Body of pancreas (tissue), 4 donors: ENCODE results near the gene WWC2. TPM values are rescaled to one million over a fixed set of nuclear protein-coding genes. Genes with fewer than 3 reads are reported as not detected.

Experiments
- ATAC-seq: fragments of 150-250 bp; one replicate; pipeline ENCODE4 v1.9.1; 2016
- DNase-seq, 4 donors: peaks; one replicate each; pipeline ENCODE4 v3.0.0-alpha.2; 2019
- H3K27ac ChIP-seq, 4 donors: fragments of 200-600 bp; sonication (generic); 1 replicate in 3 of 4; 2 replicates in 1 of 4; pipeline versions ENCODE4 v1.5.1 to v1.6.1; 2016 to 2019; ENCODE audit warnings: mild to moderate bottlenecking in 1 of 4, mixed read lengths in 1 of 4, moderate library complexity in 1 of 4
- H3K27me3 ChIP-seq, 2 donors: fragments of 200-600 bp; sonication (generic); one replicate each; pipeline ENCODE4 v1.6.0; 2016; ENCODE audit warnings: mild to moderate bottlenecking in 1 of 2
- H3K36me3 ChIP-seq, 2 donors: fragments of 200-600 bp; sonication (generic); replicated peaks in 1 of 2; 2 replicates each; pipeline ENCODE4 v1.5.1; 2016; ENCODE audit warnings: low read depth in 2 of 2; ENCODE audit not compliant: insufficient read depth in 1 of 2
- H3K4me1 ChIP-seq: fragments of 200-600 bp; sonication (generic); one replicate; pipeline ENCODE4 v1.6.0; 2016
- H3K4me3 ChIP-seq, 2 donors: fragments of 200-600 bp; sonication (generic); 1 replicate in 1 of 2; 2 replicates in 1 of 2; pipeline ENCODE4 v1.5.1; 2016 to 2019
- H3K9me3 ChIP-seq, 3 donors: fragments of 200-600 bp; sonication (generic); 1 replicate in 2 of 3; 2 replicates in 1 of 3; pipeline ENCODE4 v1.5.1; 2016
- POLR2A ChIP-seq, 3 donors: fragments of 450-650 bp; IDR thresholded peaks; one replicate each; pipeline ENCODE4 v1.6.1; 2016; ENCODE audit warnings: antibody characterized with exemption in 3 of 3, mild to moderate bottlenecking in 2 of 3
- WGBS, 2 donors: methylation state at CpG; one replicate each; pipeline ENCODE4 v1.1.5; 2017; 5-methylcytosine and 5-hydroxymethylcytosine counted together
- intact Hi-C: fragments of 100-400 bp; cut with DNase I; formaldehyde crosslinking; loops from one replicate; pipeline ENCODE4 v1.15.1; 2023
- total RNA-seq, 2 donors: library from RNA; depleted of rRNA; stranded (reverse); fragments of >200 nt; gene quantifications; one replicate each; pipeline ENCODE4 v1.1.0, GENCODE V29; 2016
- TF ChIP-seq, protein P1 (sequence below), 7 experiments: fragments of 450-650 bp in 4 of 7; fragments of 200-600 bp in 3 of 7; sonication (generic) in 3 of 7; IDR thresholded peaks; one replicate each; pipeline ENCODE4 v1.5.1; 2016 to 2019; ENCODE audit warnings: antibody characterized with exemption in 7 of 7

WWC2 gene
- total RNA-seq, 2 donors from 2014 or later = 24.4 to 30.3 TPM

DNA sequence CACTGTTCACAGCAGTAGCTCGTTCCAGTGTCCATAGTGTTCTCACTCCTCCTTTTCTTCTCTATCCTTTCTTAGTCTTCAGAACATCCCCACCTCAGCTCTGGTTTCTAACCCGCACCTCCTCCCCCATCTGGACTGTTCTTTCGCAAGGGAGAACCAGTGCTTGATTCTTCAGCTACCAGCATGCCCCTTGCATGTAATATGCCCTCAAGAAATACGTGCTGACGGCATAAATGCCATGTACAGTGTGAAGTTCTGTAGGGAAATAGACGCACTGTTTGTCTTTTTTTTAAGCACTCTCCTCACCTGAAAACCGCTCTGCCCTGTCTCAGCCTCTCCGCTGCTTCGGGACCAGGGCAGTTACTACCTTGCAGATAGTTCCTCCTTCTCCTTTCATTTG is 215.7 kb downstream of the WWC2 start:
- DNase-seq = no peak
- WGBS, 2 donors = 91 to 95% methylated on average over 9 of the region's 9 CpGs
- intact Hi-C loops = no loop called here
- H3K27ac ChIP-seq = no peak overlapping the region
- no peak overlapping the region for H3K4me3 ChIP-seq
- TF ChIP-seq, protein P1, sequence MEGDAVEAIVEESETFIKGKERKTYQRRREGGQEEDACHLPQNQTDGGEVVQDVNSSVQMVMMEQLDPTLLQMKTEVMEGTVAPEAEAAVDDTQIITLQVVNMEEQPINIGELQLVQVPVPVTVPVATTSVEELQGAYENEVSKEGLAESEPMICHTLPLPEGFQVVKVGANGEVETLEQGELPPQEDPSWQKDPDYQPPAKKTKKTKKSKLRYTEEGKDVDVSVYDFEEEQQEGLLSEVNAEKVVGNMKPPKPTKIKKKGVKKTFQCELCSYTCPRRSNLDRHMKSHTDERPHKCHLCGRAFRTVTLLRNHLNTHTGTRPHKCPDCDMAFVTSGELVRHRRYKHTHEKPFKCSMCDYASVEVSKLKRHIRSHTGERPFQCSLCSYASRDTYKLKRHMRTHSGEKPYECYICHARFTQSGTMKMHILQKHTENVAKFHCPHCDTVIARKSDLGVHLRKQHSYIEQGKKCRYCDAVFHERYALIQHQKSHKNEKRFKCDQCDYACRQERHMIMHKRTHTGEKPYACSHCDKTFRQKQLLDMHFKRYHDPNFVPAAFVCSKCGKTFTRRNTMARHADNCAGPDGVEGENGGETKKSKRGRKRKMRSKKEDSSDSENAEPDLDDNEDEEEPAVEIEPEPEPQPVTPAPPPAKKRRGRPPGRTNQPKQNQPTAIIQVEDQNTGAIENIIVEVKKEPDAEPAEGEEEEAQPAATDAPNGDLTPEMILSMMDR (IDR thresholded peaks at IDR 0.05) = no peak
- no peak for TF ChIP-seq POLR2A (IDR thresholded peaks at IDR 0.05)
- H3K4me1 ChIP-seq = peaks cover 5% of the 10 kb centered on the region
- H3K9me3 ChIP-seq = no peaks in the 10 kb centered on the region
- H3K27me3 ChIP-seq = no peaks in the 10 kb centered on the region
- no peak for ATAC-seq
- H3K36me3 ChIP-seq = peaks cover 0 to 2% of the 10 kb centered on the region in 2 donors

DNA sequence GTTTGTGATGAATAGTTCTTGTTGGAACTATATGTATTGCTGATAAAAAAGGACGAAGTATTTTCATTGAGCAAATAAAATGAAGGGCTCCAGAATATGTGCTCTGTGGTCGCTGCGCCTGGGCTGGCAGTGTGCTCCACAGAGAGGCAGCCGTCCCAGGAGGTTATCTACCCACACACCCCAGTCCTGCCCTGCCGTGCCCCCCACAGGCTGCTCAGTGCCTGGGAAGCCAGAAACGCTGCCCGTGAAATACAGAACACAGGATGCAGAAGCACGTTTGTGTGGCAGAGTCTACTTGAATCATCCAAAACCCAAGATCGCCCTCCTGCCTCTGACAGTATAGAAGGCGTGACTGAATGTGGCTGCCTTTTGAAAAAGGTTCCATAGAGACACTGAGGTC is 219.6 kb downstream of the WWC2 start:
- Histone ChIP-seq H3K4me1 (peaks cover 5% of the 10 kb centered on the region), H3K36me3 (peaks cover 0 to 2% of the 10 kb centered on the region in 2 donors), H3K27me3 (no peaks in the 10 kb centered on the region), H3K27ac (no peak overlapping the region), H3K4me3 (no peak overlapping the region), H3K9me3 (no peaks in the 10 kb centered on the region)
- DNase-seq = no peak
- intact Hi-C loops = no loop called here
- no peak for TF ChIP-seq POLR2A (IDR thresholded peaks at IDR 0.05)
- TF ChIP-seq, protein P1 (IDR thresholded peaks at IDR 0.05) = no peak
- 73 to 74% methylated on average over 9 to 10 of the region's 10 CpGs for whole genome bisulfite sequencing, 2 donors
- no peak for ATAC-seq

DNA sequence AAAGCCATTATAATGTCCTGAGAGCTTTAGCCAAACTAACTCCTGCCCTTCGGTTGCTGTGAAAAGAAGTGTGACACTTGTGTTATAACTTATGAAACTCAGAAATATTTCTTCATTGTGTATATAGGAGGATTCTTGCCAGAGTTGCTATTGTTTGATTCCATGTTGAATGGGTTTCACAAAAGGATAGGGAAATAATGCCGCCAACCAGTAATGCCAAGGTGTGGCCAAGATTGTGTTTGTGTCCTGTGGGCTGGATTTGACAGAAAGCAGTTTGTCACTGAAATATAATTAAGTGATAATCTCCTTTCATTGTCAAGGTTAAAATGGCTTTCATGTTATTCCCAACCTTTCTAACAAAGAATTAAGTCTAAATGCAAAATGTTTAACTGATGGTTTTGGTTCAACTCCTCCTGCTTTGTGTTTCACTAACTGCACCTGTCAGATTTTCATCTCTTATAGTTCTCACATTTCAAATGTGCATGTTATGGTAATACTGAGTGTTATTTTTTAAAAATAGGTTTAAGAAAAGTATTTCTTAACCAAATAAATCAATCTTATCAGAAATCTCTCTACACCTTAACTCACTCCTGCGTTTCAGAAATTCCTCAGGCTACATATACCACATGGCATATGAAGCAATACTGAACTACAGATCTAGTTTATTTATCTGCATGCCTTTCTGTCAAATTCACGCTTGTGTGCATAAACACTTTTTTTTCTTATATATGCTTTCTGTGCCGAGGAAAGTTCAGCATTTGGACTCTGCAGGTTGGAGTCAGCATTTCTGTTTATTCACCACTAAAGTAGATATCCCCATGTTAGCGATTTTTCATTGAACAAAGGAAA is 221.4 kb downstream of the WWC2 start, which contains the start of gene CLDN22:
Gene CLDN22, minus strand, starts transcription at position 66 of the 849 bp plus-strand sequence. Its CDS starts 58 bp downstream, at position 8.
- no peaks in the 10 kb centered on the region for H3K9me3 ChIP-seq
- H3K4me1 ChIP-seq = peaks cover 5% of the 10 kb centered on the region
- DNase-seq (no peak), ATAC-seq (no peak)
- no peaks in the 10 kb centered on the region for H3K27me3 ChIP-seq
- no peak within 1 kb of the TSS for H3K4me3 ChIP-seq
- intact Hi-C loops = no loop called here
- H3K27ac ChIP-seq = no peak within 1 kb of the TSS
- peaks cover 0 to 2% of the 10 kb centered on the region in 2 donors for H3K36me3 ChIP-seq
- WGBS, 2 donors = 75 to 76% methylated on average over 6 of the region's 6 CpGs
- TF ChIP-seq POLR2A (IDR thresholded peaks at IDR 0.05) = no peak

DNA sequence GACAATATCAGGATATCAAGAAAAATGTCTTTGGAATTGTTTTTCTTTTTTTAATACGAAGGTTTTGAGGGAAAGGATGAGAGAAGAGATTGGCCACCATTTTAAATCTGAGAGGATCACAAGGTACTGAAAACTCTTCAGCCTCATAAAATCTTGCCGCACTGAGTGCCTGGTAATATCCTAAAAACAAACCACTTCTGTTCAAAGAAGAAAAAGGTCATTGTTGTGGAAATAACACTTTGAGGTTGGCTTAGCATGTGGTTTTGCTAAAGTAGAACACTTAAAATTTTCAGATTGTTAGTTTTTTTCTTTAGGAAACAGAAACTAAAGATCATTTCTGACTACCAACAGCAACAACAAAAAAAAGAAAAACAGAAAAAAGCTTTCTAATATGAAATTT is 222.0 kb downstream of the WWC2 start:
- H3K4me1 ChIP-seq = peaks cover 5% of the 10 kb centered on the region

GRCh38 chr4:183321516-183321915 is 222.5 kb downstream of the WWC2 start:
- 92 to 96% methylated on average over 3 to 5 of the region's 5 CpGs for WGBS, 2 donors
- Histone ChIP-seq H3K4me3 (no peak overlapping the region), H3K4me1 (peaks cover 5% of the 10 kb centered on the region), H3K27me3 (no peaks in the 10 kb centered on the region), H3K9me3 (no peaks in the 10 kb centered on the region), H3K36me3 (no peaks in the 10 kb centered on the region), H3K27ac (no peak overlapping the region)
- intact Hi-C loops = no loop called here
- DNase-seq (no peak), ATAC-seq (no peak)
- no peak for TF ChIP-seq POLR2A (IDR thresholded peaks at IDR 0.05)
- TF ChIP-seq, protein P1 (IDR thresholded peaks at IDR 0.05) = no peak

More for the DNA sequence above, 222.0 kb downstream of the WWC2 start:
- 70 to 83% methylated on average over 2 of the region's 2 CpGs for WGBS, 2 donors
- no peak for DNase-seq
- TF ChIP-seq, protein P1 (IDR thresholded peaks at IDR 0.05) = no peak
- Histone ChIP-seq H3K4me3 (no peak overlapping the region), H3K36me3 (peaks cover 0 to 2% of the 10 kb centered on the region in 2 donors), H3K27me3 (no peaks in the 10 kb centered on the region), H3K27ac (no peak overlapping the region), H3K9me3 (no peaks in the 10 kb centered on the region)
- intact Hi-C loops = no loop called here
- ATAC-seq = no peak
